HCT116 (cell line): ENCODE results near the gene RAI1.

Experiments
- CBX3 ChIP-seq: IDR thresholded peaks from 2 replicates; pipeline ENCODE4 v1.6.1; 2012; ENCODE audit warnings: low read depth
- JUND ChIP-seq: IDR thresholded peaks from 2 replicates; pipeline ENCODE4 v1.6.1; 2012
- POLR2A ChIP-seq: IDR thresholded peaks from 2 replicates; pipeline ENCODE4 v1.7.0; 2011; ENCODE audit warnings: borderline replicate concordance; ENCODE audit not compliant: insufficient read depth, insufficient read length; ENCODE audit errors: extremely low read depth
- TCF7L2 ChIP-seq: IDR thresholded peaks from 2 replicates; pipeline ENCODE4 v1.7.0; 2011; ENCODE audit warnings: borderline replicate concordance, inconsistent platforms; ENCODE audit not compliant: insufficient read depth, insufficient read length; ENCODE audit errors: extremely low read depth
- TF ChIP-seq, protein P1 (sequence below), 3 experiments: fragments of 200-600 bp in 1 of 3; sonication (generic) in 1 of 3; IDR thresholded peaks in 2 of 3; conservative IDR thresholded peaks in 1 of 3; 2 replicates each; pipeline ENCODE4 v1.5.1; 2012 to 2017; ENCODE audit warnings: low read depth in 2 of 3, low read length in 2 of 3, antibody characterized with exemption in 1 of 3, borderline replicate concordance in 1 of 3, control low read depth in 1 of 3, mild to moderate bottlenecking in 1 of 3, mixed read lengths in 1 of 3, mixed run types in 1 of 3, moderate library complexity in 1 of 3; ENCODE audit not compliant: insufficient read depth in 1 of 3
- TF ChIP-seq, protein P2 (sequence below): IDR thresholded peaks from 2 replicates; pipeline ENCODE4 v1.6.1; 2011; ENCODE audit warnings: mild to moderate bottlenecking, low read length, moderate library complexity; ENCODE audit not compliant: insufficient replicate concordance; ENCODE audit errors: extremely low read depth
- TF ChIP-seq, protein P3 (sequence below): IDR thresholded peaks from 2 replicates; pipeline ENCODE4 v1.6.1; 2012

GRCh38 chr17:17826942-17827785 is 145.9 kb downstream of the RAI1 start:
- TF ChIP-seq, protein P1, sequence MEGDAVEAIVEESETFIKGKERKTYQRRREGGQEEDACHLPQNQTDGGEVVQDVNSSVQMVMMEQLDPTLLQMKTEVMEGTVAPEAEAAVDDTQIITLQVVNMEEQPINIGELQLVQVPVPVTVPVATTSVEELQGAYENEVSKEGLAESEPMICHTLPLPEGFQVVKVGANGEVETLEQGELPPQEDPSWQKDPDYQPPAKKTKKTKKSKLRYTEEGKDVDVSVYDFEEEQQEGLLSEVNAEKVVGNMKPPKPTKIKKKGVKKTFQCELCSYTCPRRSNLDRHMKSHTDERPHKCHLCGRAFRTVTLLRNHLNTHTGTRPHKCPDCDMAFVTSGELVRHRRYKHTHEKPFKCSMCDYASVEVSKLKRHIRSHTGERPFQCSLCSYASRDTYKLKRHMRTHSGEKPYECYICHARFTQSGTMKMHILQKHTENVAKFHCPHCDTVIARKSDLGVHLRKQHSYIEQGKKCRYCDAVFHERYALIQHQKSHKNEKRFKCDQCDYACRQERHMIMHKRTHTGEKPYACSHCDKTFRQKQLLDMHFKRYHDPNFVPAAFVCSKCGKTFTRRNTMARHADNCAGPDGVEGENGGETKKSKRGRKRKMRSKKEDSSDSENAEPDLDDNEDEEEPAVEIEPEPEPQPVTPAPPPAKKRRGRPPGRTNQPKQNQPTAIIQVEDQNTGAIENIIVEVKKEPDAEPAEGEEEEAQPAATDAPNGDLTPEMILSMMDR (IDR thresholded peaks at IDR 0.05 in 2 of 3, conservative IDR thresholded peaks at IDR 0.05 in 1 of 3; ENCODE audit: borderline replicate concordance in 1 of 3, insufficient read depth in 1 of 3, low read depth in 2 of 3, low read length in 2 of 3), result no peak
- TF ChIP-seq JUND (no peak), POLR2A (no peak), CBX3 (no peak), TCF7L2 (no peak)
- TF ChIP-seq, protein P2, sequence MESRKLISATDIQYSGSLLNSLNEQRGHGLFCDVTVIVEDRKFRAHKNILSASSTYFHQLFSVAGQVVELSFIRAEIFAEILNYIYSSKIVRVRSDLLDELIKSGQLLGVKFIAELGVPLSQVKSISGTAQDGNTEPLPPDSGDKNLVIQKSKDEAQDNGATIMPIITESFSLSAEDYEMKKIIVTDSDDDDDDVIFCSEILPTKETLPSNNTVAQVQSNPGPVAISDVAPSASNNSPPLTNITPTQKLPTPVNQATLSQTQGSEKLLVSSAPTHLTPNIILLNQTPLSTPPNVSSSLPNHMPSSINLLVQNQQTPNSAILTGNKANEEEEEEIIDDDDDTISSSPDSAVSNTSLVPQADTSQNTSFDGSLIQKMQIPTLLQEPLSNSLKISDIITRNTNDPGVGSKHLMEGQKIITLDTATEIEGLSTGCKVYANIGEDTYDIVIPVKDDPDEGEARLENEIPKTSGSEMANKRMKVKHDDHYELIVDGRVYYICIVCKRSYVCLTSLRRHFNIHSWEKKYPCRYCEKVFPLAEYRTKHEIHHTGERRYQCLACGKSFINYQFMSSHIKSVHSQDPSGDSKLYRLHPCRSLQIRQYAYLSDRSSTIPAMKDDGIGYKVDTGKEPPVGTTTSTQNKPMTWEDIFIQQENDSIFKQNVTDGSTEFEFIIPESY, result no peak
- TF ChIP-seq, protein P3, sequence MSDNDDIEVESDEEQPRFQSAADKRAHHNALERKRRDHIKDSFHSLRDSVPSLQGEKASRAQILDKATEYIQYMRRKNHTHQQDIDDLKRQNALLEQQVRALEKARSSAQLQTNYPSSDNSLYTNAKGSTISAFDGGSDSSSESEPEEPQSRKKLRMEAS, result no peak
